GM21528 (cell line): ENCODE data around the gene SNX27.
A peak's percentile ranks its signal among the peaks of the same experiment; 100 is the strongest.

Experiments
- ATAC-seq: cut with Tn5 transposase; IDR thresholded peaks from one replicate; pipeline ENCODE4 v1.9.1; 2021; ENCODE audit warnings: mild to moderate bottlenecking, moderate library complexity; ENCODE audit not compliant: unreplicated experiment, low FRiP score

The SNX27 gene

GRCh38 chr1:151611832-151612500, at the start of gene SNX27:
Gene SNX27 (plus strand): TSS chr1:151612050. CDS start chr1:151612202, 152 bp downstream.
- ATAC-seq, result peak; percentile 92

GRCh38 chr1:151562661-151563060, 49.2 kb upstream of the SNX27 start:
- no peak for ATAC-seq

DNA sequence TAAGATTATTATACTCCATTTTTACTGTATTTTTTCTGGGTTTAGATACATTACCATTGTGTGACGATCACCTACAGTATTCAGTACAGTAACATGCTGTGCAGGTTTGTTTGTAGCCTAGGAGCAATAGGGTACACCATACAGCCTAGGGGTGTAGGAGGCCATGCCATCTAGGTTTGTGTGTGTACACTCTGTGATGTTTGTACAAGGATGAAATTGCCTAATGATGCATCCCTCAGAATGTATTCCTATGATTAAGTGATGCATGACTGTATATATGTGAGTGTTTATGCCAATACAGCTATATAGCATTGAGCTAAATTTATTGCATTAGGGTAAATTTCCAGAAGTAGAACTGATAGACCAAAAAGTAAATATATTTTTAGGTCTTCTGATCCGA, 48.5 kb upstream of the SNX27 start:
- ATAC-seq, result no peak

GRCh38 chr1:151565502-151566189, 46.2 kb upstream of the SNX27 start:
- no peak for ATAC-seq

DNA sequence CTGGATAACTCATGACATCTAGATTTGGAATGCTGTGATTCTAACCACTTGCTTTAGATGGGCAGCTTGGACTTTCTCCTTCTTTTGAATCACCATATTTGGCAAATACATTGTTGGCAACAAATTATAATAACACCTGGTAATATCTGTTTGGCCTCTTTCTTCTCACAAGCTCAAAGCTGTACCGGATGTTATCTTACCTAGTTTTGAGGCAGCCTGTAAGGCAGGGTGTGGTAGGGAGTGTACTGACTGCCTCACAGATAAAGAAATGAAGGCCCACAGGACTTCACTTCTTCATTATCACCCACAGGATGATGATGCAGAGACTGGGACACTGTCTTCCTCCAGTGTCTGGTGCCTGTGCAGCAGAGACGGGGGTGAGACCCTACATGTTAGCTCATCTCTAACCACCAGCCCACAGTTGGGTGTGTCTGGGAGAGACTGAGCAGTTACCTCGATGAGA, 43.2 kb upstream of the SNX27 start:
- no peak for ATAC-seq

GRCh38 chr1:151570819-151571218, 41.0 kb upstream of the SNX27 start:
- ATAC-seq, result no peak

DNA sequence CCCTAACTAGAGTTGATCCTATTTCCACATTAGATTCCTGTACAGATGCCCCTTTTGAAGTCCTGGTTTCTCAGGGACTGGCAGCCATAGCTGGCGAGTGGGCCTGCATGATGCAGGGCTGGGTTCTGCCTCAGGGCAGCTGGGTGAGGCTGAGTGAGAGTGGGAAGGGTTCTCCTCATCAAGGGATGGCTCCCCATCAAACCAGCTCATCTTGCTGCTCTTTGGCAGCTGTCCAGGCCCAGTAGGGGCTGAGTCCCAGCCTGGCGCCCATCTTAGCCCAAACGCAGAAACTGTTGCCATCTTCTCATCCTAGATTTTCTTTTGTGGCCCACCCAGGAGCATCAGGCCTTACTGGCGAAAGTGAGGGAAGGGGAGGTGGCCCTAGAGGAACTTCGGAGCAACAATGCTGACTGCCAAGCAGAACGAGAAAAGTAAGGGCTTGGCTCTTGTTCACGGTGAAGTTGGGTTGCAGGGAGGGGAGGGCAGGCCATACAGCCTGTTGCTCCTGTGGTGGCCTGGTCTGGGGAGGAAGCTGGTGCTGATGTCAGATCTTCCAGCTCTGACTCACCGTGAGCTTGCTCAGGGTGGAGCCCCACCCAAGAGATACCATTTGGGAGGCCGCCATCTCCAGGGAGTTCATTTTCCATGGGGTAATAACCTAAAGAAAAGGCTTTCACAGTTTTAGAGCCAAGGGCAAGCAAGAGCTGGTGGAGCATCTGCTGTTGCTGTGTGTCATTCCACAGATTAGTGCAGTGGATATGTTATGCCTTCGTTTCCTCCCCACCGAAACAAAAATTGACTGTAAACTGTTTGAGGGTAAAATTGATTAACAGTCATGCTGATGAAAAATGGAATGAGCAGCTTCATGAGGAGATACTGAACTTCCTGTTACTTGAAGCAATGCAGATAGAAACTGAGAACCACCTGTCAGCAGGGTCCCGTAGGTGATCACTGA, 37.0 kb upstream of the SNX27 start:
- ATAC-seq, result no peak

GRCh38 chr1:151577173-151577572, 34.7 kb upstream of the SNX27 start:
- ATAC-seq, result no peak

- ATAC-seq, result no peak
Observed at GRCh38 chr1:151578941-151579340, 32.9 kb upstream of the SNX27 start.

DNA sequence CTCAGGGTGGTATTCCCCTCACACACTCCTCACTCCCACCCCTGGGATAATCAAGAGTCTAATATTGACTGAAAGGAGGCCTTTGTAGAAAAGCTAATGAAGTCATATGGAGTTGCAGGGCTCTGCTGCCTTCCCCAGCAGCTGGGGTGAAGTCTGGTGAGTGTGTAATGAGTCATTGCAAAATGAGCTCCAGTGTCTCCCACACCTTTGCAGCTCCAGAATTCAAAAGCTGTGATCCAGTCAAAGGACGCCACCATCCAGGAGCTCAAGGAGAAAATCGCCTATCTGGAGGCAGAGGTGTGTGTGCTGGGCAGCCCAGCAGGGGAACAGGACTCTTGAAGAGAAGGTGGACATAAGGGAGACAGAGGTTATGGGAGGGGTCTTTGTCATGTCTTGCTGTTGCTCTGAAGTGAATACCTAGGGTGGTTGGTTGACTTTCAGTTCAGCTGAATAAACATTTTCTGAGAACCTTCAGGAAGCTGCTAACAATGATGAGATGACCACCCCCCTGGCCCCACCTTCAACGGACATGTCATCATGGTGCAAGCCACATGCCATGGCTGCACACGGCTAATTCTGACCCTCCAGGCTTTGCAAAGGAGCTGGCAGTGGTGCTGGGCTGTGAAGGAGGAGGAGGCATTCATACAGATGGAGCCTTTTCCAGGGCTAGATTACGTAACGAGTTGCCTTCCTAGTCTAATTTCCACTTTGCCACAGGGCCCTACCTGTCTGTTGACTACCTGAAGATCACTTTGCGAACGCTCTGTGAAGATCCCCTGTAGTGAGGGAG, 32.2 kb upstream of the SNX27 start:
- ATAC-seq, result no peak

GRCh38 chr1:151581451-151581850, 30.4 kb upstream of the SNX27 start:
- no peak for ATAC-seq

DNA sequence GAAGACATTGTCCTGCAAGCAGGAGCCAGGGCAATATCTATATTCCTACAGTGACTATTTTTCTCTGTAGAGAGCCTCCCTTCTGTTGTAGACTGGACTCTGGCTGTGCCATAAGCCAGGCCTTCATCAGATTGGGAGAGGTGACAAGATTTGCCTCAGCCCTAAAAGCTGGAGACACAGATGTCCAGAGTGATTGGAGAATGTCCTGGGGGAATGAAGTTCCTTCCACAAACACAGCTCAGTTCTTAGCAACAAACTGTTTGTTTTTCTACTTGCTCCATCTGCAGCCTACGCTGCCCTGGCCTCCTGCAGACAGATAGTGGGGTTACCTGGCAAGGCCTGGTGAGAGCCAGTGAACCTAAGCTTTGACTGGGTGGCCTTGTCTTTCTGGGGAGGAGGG, 29.9 kb upstream of the SNX27 start:
- no peak for ATAC-seq

GRCh38 chr1:151583796-151584195, 28.1 kb upstream of the SNX27 start:
- no peak for ATAC-seq

DNA sequence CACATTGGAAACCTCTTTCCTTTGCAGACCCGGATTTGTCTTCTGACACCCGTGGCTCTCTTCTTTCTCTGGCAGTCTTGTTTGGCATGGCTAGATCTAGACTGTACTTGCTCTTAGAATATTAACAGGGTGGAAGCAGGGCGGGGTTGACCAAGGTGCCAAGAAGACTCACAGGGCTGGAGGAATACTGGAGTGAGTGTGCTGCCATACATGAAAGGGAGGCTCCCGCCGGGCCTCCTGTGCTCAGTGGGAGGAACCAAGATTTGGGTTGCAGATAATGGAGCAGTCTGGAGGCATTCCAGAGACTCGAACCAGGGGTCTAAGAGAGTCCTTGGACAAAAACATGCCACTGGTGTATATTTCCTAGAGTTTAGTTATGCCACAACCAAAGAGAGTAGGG, 27.6 kb upstream of the SNX27 start:
- ATAC-seq, result no peak

DNA sequence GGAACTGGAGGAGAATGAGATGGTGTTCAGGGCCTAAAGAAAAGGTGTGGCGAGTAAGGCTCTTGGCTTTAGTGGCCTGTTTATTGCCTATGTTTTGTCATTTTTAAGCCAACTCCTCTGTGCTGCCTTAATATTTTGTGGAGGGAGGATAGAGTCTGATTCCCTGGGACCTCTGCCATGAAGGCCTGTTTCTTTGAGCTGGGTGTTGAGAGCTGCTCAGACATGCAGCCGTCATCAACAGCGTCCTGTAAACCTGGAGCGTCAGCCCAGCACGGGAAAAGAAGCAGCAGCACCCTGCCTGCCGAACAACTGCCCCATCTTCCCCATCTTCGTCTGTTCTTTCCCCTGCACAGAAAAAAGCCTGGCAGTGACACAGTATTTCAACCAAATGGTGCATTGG, 27.1 kb upstream of the SNX27 start:
- ATAC-seq, result no peak

DNA sequence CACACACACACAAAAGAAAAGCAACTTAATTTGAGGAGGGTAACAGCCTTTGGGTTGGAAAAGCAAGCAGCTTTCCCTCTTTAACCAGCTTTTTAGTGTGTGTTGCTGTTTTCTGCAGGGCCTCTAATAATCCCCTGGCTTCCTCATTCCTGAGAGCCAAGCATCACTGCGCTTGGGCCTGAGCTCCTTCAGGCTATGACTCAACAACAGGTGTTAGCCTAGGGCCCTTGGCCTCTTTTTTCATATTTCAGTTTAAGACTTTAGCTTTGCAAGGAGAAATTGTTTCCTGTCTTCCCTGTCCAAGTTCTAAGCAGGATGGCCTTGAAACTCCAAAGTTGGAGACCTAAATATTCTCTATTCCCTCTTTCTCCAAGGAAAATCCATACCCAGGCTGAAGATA, 26.2 kb upstream of the SNX27 start:
- no peak for ATAC-seq

- ATAC-seq, result no peak
Observed at GRCh38 chr1:151590961-151591360, 20.9 kb upstream of the SNX27 start.

DNA sequence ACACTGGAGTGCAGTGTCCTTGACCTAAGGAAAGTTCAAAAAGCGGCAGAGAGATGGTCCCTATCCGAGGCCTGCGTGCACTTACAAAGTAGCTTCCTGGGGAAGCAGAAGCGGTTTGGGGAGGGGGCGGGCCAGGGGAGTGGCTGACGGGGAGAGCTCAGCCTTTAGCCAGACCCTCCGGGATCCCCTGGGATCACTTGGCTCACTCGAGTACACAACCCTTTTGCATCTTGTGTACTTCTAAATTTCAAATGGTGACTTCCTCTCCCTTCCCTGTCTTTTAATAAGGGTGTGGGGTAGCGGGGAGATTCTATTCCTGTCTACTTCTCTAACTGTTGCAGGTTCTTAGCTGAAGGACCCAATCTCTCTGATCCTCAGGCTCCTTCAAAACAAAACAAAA, 18.1 kb upstream of the SNX27 start:
- no peak for ATAC-seq

DNA sequence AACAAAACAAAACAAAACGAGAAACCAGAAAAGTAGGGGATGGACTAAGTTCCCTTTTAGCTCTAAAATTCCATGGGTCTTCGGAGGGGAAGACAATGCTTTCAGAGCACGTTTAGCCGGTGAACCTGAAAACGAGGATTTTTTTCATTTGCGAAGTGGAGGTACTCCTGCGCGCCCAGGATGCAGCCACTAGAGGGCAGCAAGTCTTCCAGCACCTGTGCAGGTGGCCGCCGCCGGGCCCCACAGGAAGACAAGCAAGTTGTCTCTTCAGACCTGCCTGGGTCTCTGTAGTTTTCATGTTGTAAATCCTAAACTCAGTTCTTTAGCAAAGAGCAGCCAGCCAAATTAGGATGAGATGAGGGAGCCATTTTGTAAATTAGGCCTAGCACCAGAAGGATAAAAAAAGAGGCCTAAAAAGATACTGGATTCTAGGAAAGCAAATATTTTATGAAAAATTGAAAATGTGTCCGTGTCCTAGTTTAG, 17.7 kb upstream of the SNX27 start:
- ATAC-seq, result no peak
